ENCODE data around the gene SHROOM3. TPM values are rescaled to one million over a fixed set of nuclear protein-coding genes. Genes with fewer than 3 reads are reported as not detected.

Gene SHROOM3
- total RNA-seq, 2 donors from 2014 or later: 139 to 171 TPM

DNA sequence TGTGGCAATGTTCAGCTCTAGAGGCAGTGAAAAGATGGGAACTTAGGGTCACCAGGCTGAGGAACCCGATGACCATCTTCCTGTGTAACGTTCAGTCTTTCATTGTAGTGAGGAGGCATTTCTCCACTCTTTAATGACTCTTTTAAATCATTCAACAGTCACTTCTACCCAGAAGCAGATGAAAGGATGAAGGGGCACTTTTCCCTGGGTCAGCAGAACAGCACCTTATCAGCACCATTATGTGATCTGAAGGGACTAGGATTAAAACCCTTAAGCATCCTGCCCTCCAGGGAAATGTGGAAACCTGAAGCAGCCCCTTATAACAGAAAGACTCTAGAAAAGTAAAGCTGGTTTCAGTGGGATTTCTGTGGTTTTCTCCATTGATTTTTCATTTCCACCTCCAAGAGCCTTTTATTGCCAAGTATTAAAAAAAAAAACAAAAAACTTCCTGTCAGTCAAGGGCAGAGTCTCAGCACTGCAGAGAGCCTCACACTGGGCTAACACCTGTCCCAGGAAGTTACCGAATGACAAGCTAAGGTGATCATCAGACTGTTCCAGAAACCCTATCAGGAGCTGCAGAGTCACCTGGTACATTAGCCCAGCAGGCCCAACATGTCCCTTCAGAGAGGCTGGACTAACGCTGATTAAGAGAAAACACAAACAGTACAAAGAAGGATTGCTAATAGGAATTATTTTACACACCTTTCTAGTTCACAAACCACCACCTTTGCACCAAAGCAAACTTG is 185.9 kb downstream of the SHROOM3 start:
- TF ChIP-seq, protein P1, sequence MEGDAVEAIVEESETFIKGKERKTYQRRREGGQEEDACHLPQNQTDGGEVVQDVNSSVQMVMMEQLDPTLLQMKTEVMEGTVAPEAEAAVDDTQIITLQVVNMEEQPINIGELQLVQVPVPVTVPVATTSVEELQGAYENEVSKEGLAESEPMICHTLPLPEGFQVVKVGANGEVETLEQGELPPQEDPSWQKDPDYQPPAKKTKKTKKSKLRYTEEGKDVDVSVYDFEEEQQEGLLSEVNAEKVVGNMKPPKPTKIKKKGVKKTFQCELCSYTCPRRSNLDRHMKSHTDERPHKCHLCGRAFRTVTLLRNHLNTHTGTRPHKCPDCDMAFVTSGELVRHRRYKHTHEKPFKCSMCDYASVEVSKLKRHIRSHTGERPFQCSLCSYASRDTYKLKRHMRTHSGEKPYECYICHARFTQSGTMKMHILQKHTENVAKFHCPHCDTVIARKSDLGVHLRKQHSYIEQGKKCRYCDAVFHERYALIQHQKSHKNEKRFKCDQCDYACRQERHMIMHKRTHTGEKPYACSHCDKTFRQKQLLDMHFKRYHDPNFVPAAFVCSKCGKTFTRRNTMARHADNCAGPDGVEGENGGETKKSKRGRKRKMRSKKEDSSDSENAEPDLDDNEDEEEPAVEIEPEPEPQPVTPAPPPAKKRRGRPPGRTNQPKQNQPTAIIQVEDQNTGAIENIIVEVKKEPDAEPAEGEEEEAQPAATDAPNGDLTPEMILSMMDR (IDR thresholded peaks at IDR 0.05): no peak
- Histone ChIP-seq H3K27me3 (replicated peaks; ENCODE audit: insufficient read depth) (no peaks in the 10 kb centered on the region), H3K4me1 (ENCODE audit: control insufficient read depth in 1 of 2, low read depth in 2 of 2) (peaks cover 37 to 89% of the 10 kb centered on the region in 2 donors), H3K27ac (peak overlapping the region; percentile 25 to 92), H3K36me3 (no peaks in the 10 kb centered on the region), H3K9me3 (no peaks in the 10 kb centered on the region), H3K4me3 (no peak overlapping the region)
- ATAC-seq (ENCODE audit: insufficient number of reproducible peaks, low FRiP score, low read depth): no peak
- no peak for DNase-seq (ENCODE audit: low spot score)

DNA sequence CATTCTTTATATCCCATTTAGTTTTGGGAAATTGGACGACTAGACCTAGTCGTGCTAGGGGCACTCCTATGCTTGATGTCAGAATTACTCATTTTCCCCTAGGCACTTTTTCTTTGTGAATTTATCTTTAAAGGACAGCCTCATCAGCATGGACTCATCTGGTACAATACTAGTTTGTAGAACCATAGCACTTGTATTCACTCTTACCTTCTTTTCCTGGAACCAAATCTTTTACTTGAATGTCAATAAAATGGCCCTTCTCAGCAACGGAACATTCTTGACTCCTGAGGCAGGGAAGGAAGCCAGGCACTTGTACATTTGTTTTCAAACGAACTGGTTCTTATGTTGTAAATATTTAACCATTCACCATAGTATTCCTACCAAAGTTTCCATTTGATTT is 187.1 kb downstream of the SHROOM3 start:
- ATAC-seq (ENCODE audit: insufficient number of reproducible peaks, low FRiP score, low read depth) (no peak), DNase-seq (ENCODE audit: low spot score) (no peak)
- Histone ChIP-seq H3K36me3 (no peaks in the 10 kb centered on the region), H3K27me3 (replicated peaks; ENCODE audit: insufficient read depth) (no peaks in the 10 kb centered on the region), H3K27ac (peak overlapping the region; percentile 82 to 92), H3K4me1 (ENCODE audit: control insufficient read depth in 1 of 2, low read depth in 2 of 2) (peaks cover 37 to 89% of the 10 kb centered on the region in 2 donors), H3K4me3 (peak overlapping the region; percentile 15), H3K9me3 (no peaks in the 10 kb centered on the region)
- TF ChIP-seq, protein P1 (IDR thresholded peaks at IDR 0.05): no peak

- Histone ChIP-seq H3K27me3 (replicated peaks; ENCODE audit: insufficient read depth) (no peaks in the 10 kb centered on the region), H3K27ac (peak overlapping the region; percentile 82 to 92), H3K4me3 (peak overlapping the region; percentile 15), H3K9me3 (no peaks in the 10 kb centered on the region), H3K36me3 (no peaks in the 10 kb centered on the region), H3K4me1 (ENCODE audit: control insufficient read depth in 1 of 2, low read depth in 2 of 2) (peaks cover 37 to 93% of the 10 kb centered on the region in 2 donors)
- DNase-seq (ENCODE audit: low spot score) (no peak), ATAC-seq (ENCODE audit: insufficient number of reproducible peaks, low FRiP score, low read depth) (no peak)
- TF ChIP-seq, protein P1 (IDR thresholded peaks at IDR 0.05): no peak
Observed at GRCh38 chr4:76622717-76623116, 187.7 kb downstream of the SHROOM3 start.

DNA sequence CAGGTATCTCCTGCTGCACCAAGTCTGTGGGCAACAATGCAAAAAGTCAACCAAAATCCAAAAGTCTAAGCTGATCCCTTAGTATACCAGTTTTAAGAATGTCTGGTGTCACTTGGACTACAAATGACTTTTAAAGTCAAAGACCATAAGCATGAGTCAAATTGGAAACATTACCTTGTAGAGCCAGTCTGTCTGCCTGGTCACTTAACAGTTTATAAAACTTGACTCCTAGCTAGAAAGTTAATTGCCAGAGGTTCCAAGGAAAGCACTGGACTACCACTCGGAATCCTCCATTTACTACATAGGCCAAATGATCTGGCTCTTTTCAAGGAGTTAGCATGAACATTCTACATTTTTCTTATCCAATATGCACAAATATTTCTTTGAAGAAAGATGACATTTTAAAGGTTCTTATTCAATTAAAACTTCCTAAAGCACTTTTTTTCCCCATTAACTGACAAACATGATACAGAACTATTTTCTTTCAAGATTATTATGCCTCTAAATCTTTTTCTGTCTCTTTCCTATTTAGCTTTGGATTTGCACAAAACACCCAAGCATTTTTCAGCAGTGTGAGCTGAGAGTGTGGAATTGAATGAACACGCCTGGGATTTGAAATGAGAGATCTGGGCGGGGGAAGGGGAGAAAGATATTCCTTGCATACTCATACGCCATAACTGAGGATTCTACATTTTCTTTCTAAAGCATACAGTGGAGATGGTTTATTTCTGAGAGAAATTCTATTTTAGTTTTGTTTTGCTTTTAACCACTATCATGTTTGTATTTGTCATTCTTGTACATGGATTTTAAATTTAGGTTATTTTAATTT is 188.4 kb downstream of the SHROOM3 start:
- Histone ChIP-seq H3K27me3 (replicated peaks; ENCODE audit: insufficient read depth) (no peaks in the 10 kb centered on the region), H3K9me3 (no peaks in the 10 kb centered on the region), H3K4me1 (ENCODE audit: control insufficient read depth in 1 of 2, low read depth in 2 of 2) (peaks cover 37 to 96% of the 10 kb centered on the region in 2 donors), H3K36me3 (no peaks in the 10 kb centered on the region), H3K27ac (peak overlapping the region; percentile 82 to 92), H3K4me3 (peak overlapping the region; percentile 45)
- ATAC-seq (ENCODE audit: insufficient number of reproducible peaks, low FRiP score, low read depth) (peak; percentile 16), DNase-seq (ENCODE audit: low spot score) (no peak)
- TF ChIP-seq, protein P1 (IDR thresholded peaks at IDR 0.05): no peak

- DNase-seq (ENCODE audit: low spot score): peak; percentile 69
- Histone ChIP-seq H3K4me1 (ENCODE audit: control insufficient read depth in 1 of 2, low read depth in 2 of 2) (peaks cover 37 to 87% of the 10 kb centered on the region in 2 donors), H3K4me3 (peak overlapping the region; percentile 45)
Observed at GRCh38 chr4:76624241-76624681, 189.2 kb downstream of the SHROOM3 start.

More at GRCh38 chr4:76624241-76624681, 189.2 kb downstream of the SHROOM3 start:
- Histone ChIP-seq H3K9me3 (no peaks in the 10 kb centered on the region), H3K36me3 (no peaks in the 10 kb centered on the region), H3K27ac (peak overlapping the region; percentile 82 to 92), H3K27me3 (replicated peaks; ENCODE audit: insufficient read depth) (no peaks in the 10 kb centered on the region)
- ATAC-seq (ENCODE audit: insufficient number of reproducible peaks, low FRiP score, low read depth): peak; percentile 80
- TF ChIP-seq, protein P1 (IDR thresholded peaks at IDR 0.05): no peak
